Activated CD8-positive, alpha-beta T cell treated with anti-CD3 and anti-CD28 coated beads for 36 hours (primary cell): ENCODE data around the gene TBC1D1. TPM values are rescaled to one million over a fixed set of nuclear protein-coding genes. Genes with fewer than 3 reads are reported as not detected.

Source experiments
- ATAC-seq: fragments of 200-7000 bp; cut with Tn5 transposase; one replicate; pipeline ENCODE4 v1.10.0; 2021; ENCODE audit warnings: mild to moderate bottlenecking, moderate library complexity
- CTCF ChIA-PET: fragments of 350-600 bp; sonication (Branson Sonifier 250); formaldehyde crosslinking; loops from one replicate; lab custom pipeline; 2021; ENCODE audit warnings: antibody characterized with exemption; lab: Charles Lee
- POLR2A ChIA-PET: fragments of 350-600 bp; sonication (Branson Sonifier 250); formaldehyde crosslinking; loops from one replicate; lab custom pipeline; 2021; ENCODE audit warnings: antibody characterized with exemption; lab: Charles Lee
- DNase-seq: peaks from one replicate; pipeline ENCODE4 v3.0.0-alpha.2; 2020
- H3K27ac Mint-ChIP-seq: one replicate; pipeline ENCODE4 v1.8.0; 2021; ENCODE audit warnings: mild to moderate bottlenecking, mixed read lengths
- H3K27me3 Mint-ChIP-seq: one replicate; pipeline ENCODE4 v1.8.0; 2021; ENCODE audit warnings: mixed read lengths
- H3K36me3 Mint-ChIP-seq: one replicate; pipeline ENCODE4 v1.8.0; 2021; ENCODE audit warnings: low read depth, mixed read lengths
- H3K4me1 Mint-ChIP-seq: one replicate; pipeline ENCODE4 v1.8.0; 2021; ENCODE audit warnings: low read depth, mixed read lengths
- H3K4me3 Mint-ChIP-seq: one replicate; pipeline ENCODE4 v1.8.0; 2021; ENCODE audit warnings: mild to moderate bottlenecking, moderate library complexity, mixed read lengths
- H3K9me3 Mint-ChIP-seq: one replicate; pipeline ENCODE4 v1.8.0; 2021; ENCODE audit warnings: mixed read lengths
- intact Hi-C: fragments of 100-400 bp; cut with micrococcal nuclease; formaldehyde crosslinking; loops from one replicate; pipeline ENCODE4 v1.10.0; 2022
- total RNA-seq, 2 experiments: library from RNA; stranded (reverse); gene quantifications; one replicate each; pipeline ENCODE4 v1.2.3, GENCODE V29; 2021
- TF ChIP-seq, protein P1 (sequence below): fragments of 200-600 bp; IDR thresholded peaks from one replicate; pipeline ENCODE4 v1.8.0; 2022; ENCODE audit warnings: antibody characterized with exemption, mild to moderate bottlenecking

Gene TBC1D1
- total RNA-seq, 2 experiments from 2014 or later = 79.4 to 91.4 TPM

DNA sequence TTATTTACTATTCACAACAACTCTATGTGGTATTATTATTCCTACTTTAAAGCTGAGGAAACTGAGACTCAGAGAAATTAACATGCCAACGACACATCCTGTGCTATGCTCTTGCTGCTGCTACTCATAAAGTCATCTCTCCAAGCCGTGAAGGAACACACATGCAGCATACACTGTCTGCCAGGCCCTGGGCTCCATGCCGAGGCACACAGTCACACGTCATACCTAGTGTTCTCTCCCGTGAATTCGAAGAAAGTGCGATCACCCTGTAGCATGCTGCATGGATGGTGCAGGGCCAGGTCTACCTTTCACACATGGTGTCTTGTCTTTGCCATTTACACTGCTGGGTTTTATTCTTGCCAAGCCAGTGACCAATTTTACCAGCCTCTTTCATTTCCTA is 34.1 kb downstream of the TBC1D1 start:
- ChIA-PET POLR2A (no interaction called here), CTCF (no interaction called here)
- intact Hi-C loops = loop anchor here (5.0 kb wide), 1 partner anchor 33 kb away; the partner anchor contains the start of gene TBC1D1
- Mint-ChIP-seq H3K27me3 (no peaks in the 10 kb centered on the region), H3K4me3 (no peak overlapping the region), H3K36me3 (peaks cover 19% of the 10 kb centered on the region), H3K9me3 (no peaks in the 10 kb centered on the region), H3K27ac (no peak overlapping the region), H3K4me1 (peaks cover 42% of the 10 kb centered on the region)
- TF ChIP-seq, protein P1, sequence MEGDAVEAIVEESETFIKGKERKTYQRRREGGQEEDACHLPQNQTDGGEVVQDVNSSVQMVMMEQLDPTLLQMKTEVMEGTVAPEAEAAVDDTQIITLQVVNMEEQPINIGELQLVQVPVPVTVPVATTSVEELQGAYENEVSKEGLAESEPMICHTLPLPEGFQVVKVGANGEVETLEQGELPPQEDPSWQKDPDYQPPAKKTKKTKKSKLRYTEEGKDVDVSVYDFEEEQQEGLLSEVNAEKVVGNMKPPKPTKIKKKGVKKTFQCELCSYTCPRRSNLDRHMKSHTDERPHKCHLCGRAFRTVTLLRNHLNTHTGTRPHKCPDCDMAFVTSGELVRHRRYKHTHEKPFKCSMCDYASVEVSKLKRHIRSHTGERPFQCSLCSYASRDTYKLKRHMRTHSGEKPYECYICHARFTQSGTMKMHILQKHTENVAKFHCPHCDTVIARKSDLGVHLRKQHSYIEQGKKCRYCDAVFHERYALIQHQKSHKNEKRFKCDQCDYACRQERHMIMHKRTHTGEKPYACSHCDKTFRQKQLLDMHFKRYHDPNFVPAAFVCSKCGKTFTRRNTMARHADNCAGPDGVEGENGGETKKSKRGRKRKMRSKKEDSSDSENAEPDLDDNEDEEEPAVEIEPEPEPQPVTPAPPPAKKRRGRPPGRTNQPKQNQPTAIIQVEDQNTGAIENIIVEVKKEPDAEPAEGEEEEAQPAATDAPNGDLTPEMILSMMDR = no peak
- no peak for DNase-seq
- ATAC-seq = no peak

DNA sequence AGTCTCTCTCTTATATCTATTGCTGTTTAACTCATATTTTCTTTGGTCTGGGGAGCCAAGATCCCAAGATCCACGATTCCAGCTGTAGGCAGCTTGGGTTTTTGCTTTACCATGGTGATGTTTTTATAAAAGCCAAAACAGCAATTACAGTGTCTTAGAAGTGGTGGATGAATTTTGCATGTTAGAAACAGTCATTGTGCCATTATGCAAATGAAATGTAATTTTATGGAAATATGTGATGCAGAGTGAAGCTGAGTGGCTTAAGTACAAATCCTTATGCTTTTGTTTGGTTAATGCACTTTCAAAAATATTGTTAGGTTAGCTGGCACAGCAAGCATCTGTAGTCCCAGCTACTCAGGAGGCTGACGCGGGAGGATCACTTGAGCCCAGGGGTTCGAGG is 36.5 kb downstream of the TBC1D1 start:
- no peaks in the 10 kb centered on the region for H3K9me3 Mint-ChIP-seq

DNA sequence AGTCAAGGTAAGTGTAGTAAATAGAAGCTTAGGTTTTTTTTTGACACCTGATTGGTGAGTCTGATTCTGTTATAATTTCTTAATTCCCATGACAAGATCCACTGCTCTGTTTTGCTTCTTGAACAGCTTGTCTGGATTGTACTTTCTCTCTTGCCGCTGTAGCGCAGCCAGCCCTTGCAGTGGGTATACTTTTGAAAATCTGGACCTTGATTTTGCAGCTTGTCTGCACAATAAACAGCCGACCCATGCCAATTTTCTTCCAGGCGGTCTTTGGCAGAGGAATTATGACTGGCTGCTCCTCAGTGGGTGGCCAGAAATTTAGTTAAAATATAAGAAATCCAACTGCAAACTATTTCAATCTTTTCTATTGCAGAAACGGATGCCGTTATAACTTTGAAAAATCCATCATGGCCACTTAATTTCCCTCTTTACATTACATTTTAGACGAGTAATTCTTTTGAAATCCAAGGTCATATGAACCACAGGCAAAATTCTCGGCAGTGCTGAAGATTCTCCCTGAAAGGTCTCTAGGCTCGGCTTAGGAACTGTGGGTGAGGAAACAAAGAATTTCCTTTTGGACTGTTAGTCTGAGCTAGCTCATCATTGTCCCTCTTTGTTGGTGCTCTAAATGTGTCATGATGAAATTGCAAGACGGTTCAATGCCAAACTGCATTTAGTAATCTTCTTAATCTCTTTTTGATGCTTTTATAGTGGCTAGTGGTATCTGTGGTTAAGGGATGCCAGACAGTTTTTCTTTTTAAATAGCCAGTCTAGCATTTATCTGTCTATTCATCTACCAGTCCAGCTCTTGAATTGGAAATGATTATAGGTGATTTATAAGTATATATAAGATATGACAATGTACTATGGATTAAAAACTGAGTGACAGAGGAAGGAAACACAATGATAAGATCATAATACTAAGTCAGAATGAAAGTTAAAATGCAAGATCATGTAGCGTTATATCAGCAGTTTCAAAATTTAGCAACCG is 37.8 kb downstream of the TBC1D1 start:
- Mint-ChIP-seq H3K27ac (no peak overlapping the region), H3K9me3 (no peaks in the 10 kb centered on the region), H3K27me3 (no peaks in the 10 kb centered on the region), H3K36me3 (peaks cover 13% of the 10 kb centered on the region), H3K4me3 (no peak overlapping the region), H3K4me1 (peaks cover 28% of the 10 kb centered on the region)
- ChIA-PET POLR2A (interaction anchor here (0.7 to 1.0 kb wide), 2 partner anchors 37 to 40 kb away, joined by 3 to 4 read pairs; no protein-coding TSS in a partner anchor), CTCF (interaction anchor here (1.1 kb wide), 1 partner anchor 11 kb away, joined by 3 read pairs; no protein-coding TSS in a partner anchor)
- intact Hi-C loops = loop anchor here (5.0 kb wide), 1 partner anchor 36 kb away; the partner anchor contains the start of gene TBC1D1
- TF ChIP-seq, protein P1 = no peak
- ATAC-seq = peak; percentile 51
- no peak for DNase-seq

More for the DNA sequence above, 36.5 kb downstream of the TBC1D1 start:
- intact Hi-C loops = loop anchor here (5.0 kb wide), 1 partner anchor 35 kb away; the partner anchor contains the start of gene TBC1D1
- ChIA-PET POLR2A (no interaction called here), CTCF (interaction anchor here (1.1 kb wide), 2 partner anchors 30 to 31 kb away, joined by 3 read pairs; no protein-coding TSS in a partner anchor)
- Mint-ChIP-seq H3K36me3 (peaks cover 16% of the 10 kb centered on the region), H3K4me3 (no peak overlapping the region), H3K4me1 (peaks cover 33% of the 10 kb centered on the region), H3K27ac (no peak overlapping the region), H3K27me3 (no peaks in the 10 kb centered on the region)
- ATAC-seq = no peak
- no peak for DNase-seq
- TF ChIP-seq, protein P1 = no peak

DNA sequence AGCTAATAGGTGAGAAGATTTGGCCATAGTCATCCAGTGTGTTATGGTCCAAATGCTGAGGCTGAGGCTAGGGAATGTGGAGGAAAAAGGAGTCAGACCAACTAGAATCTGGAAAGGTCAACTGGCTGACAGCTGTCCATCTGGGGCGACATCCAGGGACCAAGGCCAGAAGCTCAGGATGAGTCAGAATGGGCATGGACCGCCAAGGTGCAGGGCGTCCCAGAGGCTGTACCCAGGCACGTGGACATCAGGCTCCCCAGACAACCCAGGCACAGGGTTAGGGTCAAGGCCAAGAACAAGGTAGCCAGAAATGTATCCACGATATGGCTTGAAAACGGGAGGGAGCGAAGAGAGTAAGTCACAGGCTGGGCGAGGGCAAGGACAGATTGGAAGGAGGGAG is 43.2 kb downstream of the TBC1D1 start:
- Mint-ChIP-seq H3K27ac (no peak overlapping the region), H3K27me3 (no peaks in the 10 kb centered on the region), H3K9me3 (peaks cover 3% of the 10 kb centered on the region), H3K4me1 (peaks cover 12% of the 10 kb centered on the region), H3K4me3 (no peak overlapping the region), H3K36me3 (peaks cover 21% of the 10 kb centered on the region)
- DNase-seq (no peak), ATAC-seq (no peak)
- intact Hi-C loops = no loop called here
- TF ChIP-seq, protein P1 = no peak
- POLR2A ChIA-PET = interaction anchor here (1.0 kb wide), 1 partner anchor 31 kb away, joined by 3 read pairs; no protein-coding TSS in a partner anchor
- CTCF ChIA-PET = interaction anchor here (1.0 kb wide), 1 partner anchor 18 kb away, joined by 3 read pairs; no protein-coding TSS in a partner anchor
